H1 (cell line): ENCODE data around the gene DBH. TPM values are rescaled to one million over a fixed set of nuclear protein-coding genes. Genes with fewer than 3 reads are reported as not detected.

ENCODE experiments used
- CBX5 ChIP-seq: fragments of 300-800, 300-1000 bp; sonication (generic); IDR thresholded peaks from 2 replicates; pipeline ENCODE4 v1.7.1; 2016; ENCODE audit warnings: antibody characterized with exemption, low read length, low read depth
- JUN ChIP-seq: IDR thresholded peaks from 2 replicates; pipeline ENCODE4 v1.6.1; 2011; ENCODE audit warnings: low read depth, mild to moderate bottlenecking, improper control_type of control experiment, low read length
- KDM1A ChIP-seq: fragments of 200-600, 300-600 bp; sonication (generic); IDR thresholded peaks from 2 replicates; pipeline ENCODE4 v1.7.1; 2016; ENCODE audit warnings: mild to moderate bottlenecking, low read length, borderline replicate concordance
- MAFK ChIP-seq: IDR thresholded peaks from 2 replicates; pipeline ENCODE4 v1.6.1; 2012; ENCODE audit warnings: low read depth, mild to moderate bottlenecking, improper control_type of control experiment, low read length
- YY1 ChIP-seq: IDR thresholded peaks from 2 replicates; pipeline ENCODE4 v1.6.1; 2011; ENCODE audit warnings: low read depth, mild to moderate bottlenecking, low read length
- ZNF274 ChIP-seq: IDR thresholded peaks from 2 replicates; pipeline ENCODE4 v1.7.0; 2012; ENCODE audit warnings: low read length, borderline replicate concordance; ENCODE audit errors: extremely low read depth
- polyA plus RNA-seq, 7 experiments: library from polyadenylated mRNA; depleted of rRNA in 3 of 7; stranded (reverse) in 5 of 7; unstranded in 2 of 7; fragments of >200 nt in 5 of 7; fragments of 200-250 nt in 2 of 7; gene quantifications; 1 replicate in 5 of 7; 2 replicates in 1 of 7; 4 replicates in 1 of 7; pipeline versions ENCODE4 v1.2.1 to v1.2.3, GENCODE V29; 2011 to 2013; ENCODE audit warnings: missing spikeins in 2 of 7, mixed read lengths in 2 of 7
- total RNA-seq: library from RNA; stranded (reverse); fragmentation: NEBNext Ultra II Directional; extraction: Animal tissue kit (Norgen Biotek cat#: 25700); gene quantifications from 2 replicates; pipeline ENCODE4 v1.2.1, GENCODE V29; 2021
- TF ChIP-seq, protein P1 (sequence below): fragments of 300-600 bp; sonication (generic); IDR thresholded peaks from 2 replicates; pipeline ENCODE4 v1.7.1; 2012; ENCODE audit warnings: low read length, moderate library complexity, mild to moderate bottlenecking, inconsistent platforms; ENCODE audit not compliant: insufficient replicate concordance
- TF ChIP-seq, protein P2 (sequence below): IDR thresholded peaks from 2 replicates; pipeline ENCODE4 v1.6.1; 2012; ENCODE audit warnings: low read length, inconsistent platforms

DBH gene
- total and polyA plus RNA-seq, 2 of the 8 experiments (the other 6 are each of a cell fraction or from before 2014, with no cell fraction given), result 0.18 TPM; not detected in 1

DNA sequence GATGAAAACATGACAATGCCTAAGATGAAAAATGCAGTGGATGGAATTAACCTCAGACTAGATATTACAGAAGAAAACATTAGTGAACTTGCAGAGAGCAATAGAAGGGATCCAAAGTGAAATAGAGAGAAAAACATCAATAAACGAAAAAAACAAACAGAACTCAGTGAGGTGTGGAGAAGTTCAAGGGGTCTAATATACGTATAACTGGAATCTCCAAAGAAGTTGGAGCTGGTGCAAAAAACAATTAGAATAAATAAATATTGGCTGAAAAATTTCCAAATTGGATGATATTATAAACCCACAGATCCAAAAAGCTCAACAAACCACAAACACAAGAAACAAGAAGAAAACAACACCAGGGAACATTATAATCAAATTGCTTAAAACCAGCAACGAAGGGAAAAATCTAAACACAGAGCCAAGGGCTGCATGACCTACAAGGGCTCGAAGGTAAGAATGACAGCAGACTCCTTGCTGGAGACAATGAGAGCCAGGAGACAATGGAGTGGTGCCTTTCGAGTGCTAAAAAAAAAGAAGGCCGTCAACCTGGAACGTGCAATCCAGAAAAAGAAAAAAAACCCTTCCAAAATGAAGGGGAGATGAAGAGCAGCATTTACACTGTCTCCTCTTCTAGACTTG lies 38.7 kb upstream of the DBH start (continued):
- TF ChIP-seq, protein P1, sequence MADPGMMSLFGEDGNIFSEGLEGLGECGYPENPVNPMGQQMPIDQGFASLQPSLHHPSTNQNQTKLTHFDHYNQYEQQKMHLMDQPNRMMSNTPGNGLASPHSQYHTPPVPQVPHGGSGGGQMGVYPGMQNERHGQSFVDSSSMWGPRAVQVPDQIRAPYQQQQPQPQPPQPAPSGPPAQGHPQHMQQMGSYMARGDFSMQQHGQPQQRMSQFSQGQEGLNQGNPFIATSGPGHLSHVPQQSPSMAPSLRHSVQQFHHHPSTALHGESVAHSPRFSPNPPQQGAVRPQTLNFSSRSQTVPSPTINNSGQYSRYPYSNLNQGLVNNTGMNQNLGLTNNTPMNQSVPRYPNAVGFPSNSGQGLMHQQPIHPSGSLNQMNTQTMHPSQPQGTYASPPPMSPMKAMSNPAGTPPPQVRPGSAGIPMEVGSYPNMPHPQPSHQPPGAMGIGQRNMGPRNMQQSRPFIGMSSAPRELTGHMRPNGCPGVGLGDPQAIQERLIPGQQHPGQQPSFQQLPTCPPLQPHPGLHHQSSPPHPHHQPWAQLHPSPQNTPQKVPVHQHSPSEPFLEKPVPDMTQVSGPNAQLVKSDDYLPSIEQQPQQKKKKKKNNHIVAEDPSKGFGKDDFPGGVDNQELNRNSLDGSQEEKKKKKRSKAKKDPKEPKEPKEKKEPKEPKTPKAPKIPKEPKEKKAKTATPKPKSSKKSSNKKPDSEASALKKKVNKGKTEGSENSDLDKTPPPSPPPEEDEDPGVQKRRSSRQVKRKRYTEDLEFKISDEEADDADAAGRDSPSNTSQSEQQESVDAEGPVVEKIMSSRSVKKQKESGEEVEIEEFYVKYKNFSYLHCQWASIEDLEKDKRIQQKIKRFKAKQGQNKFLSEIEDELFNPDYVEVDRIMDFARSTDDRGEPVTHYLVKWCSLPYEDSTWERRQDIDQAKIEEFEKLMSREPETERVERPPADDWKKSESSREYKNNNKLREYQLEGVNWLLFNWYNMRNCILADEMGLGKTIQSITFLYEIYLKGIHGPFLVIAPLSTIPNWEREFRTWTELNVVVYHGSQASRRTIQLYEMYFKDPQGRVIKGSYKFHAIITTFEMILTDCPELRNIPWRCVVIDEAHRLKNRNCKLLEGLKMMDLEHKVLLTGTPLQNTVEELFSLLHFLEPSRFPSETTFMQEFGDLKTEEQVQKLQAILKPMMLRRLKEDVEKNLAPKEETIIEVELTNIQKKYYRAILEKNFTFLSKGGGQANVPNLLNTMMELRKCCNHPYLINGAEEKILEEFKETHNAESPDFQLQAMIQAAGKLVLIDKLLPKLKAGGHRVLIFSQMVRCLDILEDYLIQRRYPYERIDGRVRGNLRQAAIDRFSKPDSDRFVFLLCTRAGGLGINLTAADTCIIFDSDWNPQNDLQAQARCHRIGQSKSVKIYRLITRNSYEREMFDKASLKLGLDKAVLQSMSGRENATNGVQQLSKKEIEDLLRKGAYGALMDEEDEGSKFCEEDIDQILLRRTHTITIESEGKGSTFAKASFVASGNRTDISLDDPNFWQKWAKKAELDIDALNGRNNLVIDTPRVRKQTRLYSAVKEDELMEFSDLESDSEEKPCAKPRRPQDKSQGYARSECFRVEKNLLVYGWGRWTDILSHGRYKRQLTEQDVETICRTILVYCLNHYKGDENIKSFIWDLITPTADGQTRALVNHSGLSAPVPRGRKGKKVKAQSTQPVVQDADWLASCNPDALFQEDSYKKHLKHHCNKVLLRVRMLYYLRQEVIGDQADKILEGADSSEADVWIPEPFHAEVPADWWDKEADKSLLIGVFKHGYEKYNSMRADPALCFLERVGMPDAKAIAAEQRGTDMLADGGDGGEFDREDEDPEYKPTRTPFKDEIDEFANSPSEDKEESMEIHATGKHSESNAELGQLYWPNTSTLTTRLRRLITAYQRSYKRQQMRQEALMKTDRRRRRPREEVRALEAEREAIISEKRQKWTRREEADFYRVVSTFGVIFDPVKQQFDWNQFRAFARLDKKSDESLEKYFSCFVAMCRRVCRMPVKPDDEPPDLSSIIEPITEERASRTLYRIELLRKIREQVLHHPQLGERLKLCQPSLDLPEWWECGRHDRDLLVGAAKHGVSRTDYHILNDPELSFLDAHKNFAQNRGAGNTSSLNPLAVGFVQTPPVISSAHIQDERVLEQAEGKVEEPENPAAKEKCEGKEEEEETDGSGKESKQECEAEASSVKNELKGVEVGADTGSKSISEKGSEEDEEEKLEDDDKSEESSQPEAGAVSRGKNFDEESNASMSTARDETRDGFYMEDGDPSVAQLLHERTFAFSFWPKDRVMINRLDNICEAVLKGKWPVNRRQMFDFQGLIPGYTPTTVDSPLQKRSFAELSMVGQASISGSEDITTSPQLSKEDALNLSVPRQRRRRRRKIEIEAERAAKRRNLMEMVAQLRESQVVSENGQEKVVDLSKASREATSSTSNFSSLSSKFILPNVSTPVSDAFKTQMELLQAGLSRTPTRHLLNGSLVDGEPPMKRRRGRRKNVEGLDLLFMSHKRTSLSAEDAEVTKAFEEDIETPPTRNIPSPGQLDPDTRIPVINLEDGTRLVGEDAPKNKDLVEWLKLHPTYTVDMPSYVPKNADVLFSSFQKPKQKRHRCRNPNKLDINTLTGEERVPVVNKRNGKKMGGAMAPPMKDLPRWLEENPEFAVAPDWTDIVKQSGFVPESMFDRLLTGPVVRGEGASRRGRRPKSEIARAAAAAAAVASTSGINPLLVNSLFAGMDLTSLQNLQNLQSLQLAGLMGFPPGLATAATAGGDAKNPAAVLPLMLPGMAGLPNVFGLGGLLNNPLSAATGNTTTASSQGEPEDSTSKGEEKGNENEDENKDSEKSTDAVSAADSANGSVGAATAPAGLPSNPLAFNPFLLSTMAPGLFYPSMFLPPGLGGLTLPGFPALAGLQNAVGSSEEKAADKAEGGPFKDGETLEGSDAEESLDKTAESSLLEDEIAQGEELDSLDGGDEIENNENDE, result no peak
- TF ChIP-seq ZNF274 (no peak), CBX5 (no peak), MAFK (no peak), KDM1A (no peak), JUN (no peak), YY1 (no peak)
- TF ChIP-seq, protein P2, sequence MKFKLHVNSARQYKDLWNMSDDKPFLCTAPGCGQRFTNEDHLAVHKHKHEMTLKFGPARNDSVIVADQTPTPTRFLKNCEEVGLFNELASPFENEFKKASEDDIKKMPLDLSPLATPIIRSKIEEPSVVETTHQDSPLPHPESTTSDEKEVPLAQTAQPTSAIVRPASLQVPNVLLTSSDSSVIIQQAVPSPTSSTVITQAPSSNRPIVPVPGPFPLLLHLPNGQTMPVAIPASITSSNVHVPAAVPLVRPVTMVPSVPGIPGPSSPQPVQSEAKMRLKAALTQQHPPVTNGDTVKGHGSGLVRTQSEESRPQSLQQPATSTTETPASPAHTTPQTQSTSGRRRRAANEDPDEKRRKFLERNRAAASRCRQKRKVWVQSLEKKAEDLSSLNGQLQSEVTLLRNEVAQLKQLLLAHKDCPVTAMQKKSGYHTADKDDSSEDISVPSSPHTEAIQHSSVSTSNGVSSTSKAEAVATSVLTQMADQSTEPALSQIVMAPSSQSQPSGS, result no peak
